Stimulated activated naive CD8-positive, alpha-beta T cell treated with anti-CD3 and anti-CD28 coated beads, Interleukin-15, amount 100 ng/mL, for 72 hours (primary cell): ENCODE results near the gene KDSR.
A peak's percentile ranks its signal among the peaks of the same experiment; 100 is the strongest.
"Not testable (repeated sequence)": the region's sequence is repeated elsewhere in the genome, so short reads cannot be mapped to it uniquely, and the experiment has no call there.

Experiments
- ATAC-seq: fragments of 150-1000 bp; cut with Tn5 transposase; 2 replicates; pipeline ENCODE4 v1.10.0; 2021; ENCODE audit warnings: mild to moderate bottlenecking, moderate library complexity
- DNase-seq, 2 donors: peaks; one replicate each; pipeline ENCODE4 v3.0.0; 2021 to 2022
- H3K27ac Mint-ChIP-seq, 2 donors: one replicate each; pipeline ENCODE4 v1.8.0; 2022; ENCODE audit warnings: mild to moderate bottlenecking in 2 of 2, mixed read lengths in 2 of 2, moderate library complexity in 2 of 2
- H3K27me3 Mint-ChIP-seq: one replicate; pipeline ENCODE4 v1.8.0; 2022; ENCODE audit warnings: mixed read lengths
- H3K4me1 Mint-ChIP-seq: one replicate; pipeline ENCODE4 v1.8.0; 2022; ENCODE audit warnings: mild to moderate bottlenecking, mixed read lengths
- H3K4me3 Mint-ChIP-seq, 2 donors: one replicate each; pipeline ENCODE4 v1.8.0; 2022; ENCODE audit warnings: mild to moderate bottlenecking in 2 of 2, mixed read lengths in 2 of 2, moderate library complexity in 1 of 2
- H3K9me3 Mint-ChIP-seq, 2 donors: one replicate each; pipeline ENCODE4 v1.8.0; 2022; ENCODE audit warnings: mixed read lengths in 2 of 2

Gene KDSR

GRCh38 chr18:63377275-63377980 lies 10.4 kb upstream of the KDSR start:
- peak overlapping the region in 1 of 2 donors; percentile 13 for H3K27ac Mint-ChIP-seq
- DNase-seq (no peak), ATAC-seq (no peak)
- no peak overlapping the region for H3K4me3 Mint-ChIP-seq
- peaks cover 37% of the 10 kb centered on the region for H3K4me1 Mint-ChIP-seq
- H3K9me3 Mint-ChIP-seq, result peaks cover 8 to 13% of the 10 kb centered on the region in 2 donors
- no peaks in the 10 kb centered on the region for H3K27me3 Mint-ChIP-seq

- DNase-seq (no peak), ATAC-seq (no peak)
- Mint-ChIP-seq H3K27me3 (no peaks in the 10 kb centered on the region), H3K27ac (no peak overlapping the region), H3K4me3 (no peak overlapping the region), H3K9me3 (peaks cover 8 to 13% of the 10 kb centered on the region in 2 donors), H3K4me1 (peaks cover 37% of the 10 kb centered on the region)
Observed at GRCh38 chr18:63376538-63376937, 9.5 kb upstream of the KDSR start.

- Mint-ChIP-seq H3K9me3 (peaks cover 8 to 17% of the 10 kb centered on the region in 2 donors), H3K27me3 (no peaks in the 10 kb centered on the region), H3K4me3 (no peak overlapping the region), H3K27ac (no peak overlapping the region), H3K4me1 (peaks cover 32% of the 10 kb centered on the region)
- DNase-seq (no peak), ATAC-seq (no peak)
Observed at GRCh38 chr18:63374540-63374939, 7.5 kb upstream of the KDSR start.

- H3K27me3 Mint-ChIP-seq, result no peaks in the 10 kb centered on the region
- no peak overlapping the region for H3K27ac Mint-ChIP-seq
- H3K4me1 Mint-ChIP-seq, result peaks cover 27% of the 10 kb centered on the region
- no peak overlapping the region for H3K4me3 Mint-ChIP-seq
- DNase-seq, result no peak
- peaks cover 15 to 27% of the 10 kb centered on the region in 2 donors for H3K9me3 Mint-ChIP-seq
- no peak for ATAC-seq
Observed at GRCh38 chr18:63373161-63373560, 6.2 kb upstream of the KDSR start.

GRCh38 chr18:63368611-63369010 lies 1.6 kb upstream of the KDSR start:
- Mint-ChIP-seq H3K4me3 (peak overlapping the region; percentile 93 to 97), H3K4me1 (peaks cover 41% of the 10 kb centered on the region), H3K27ac (no peak overlapping the region), H3K27me3 (no peaks in the 10 kb centered on the region), H3K9me3 (peaks cover 8 to 14% of the 10 kb centered on the region in 2 donors)
- no peak for DNase-seq
- no peak for ATAC-seq

- Mint-ChIP-seq H3K27ac (peak overlapping the region; percentile 75 to 86), H3K27me3 (no peaks in the 10 kb centered on the region), H3K4me3 (peak overlapping the region; percentile 93 to 97), H3K4me1 (peaks cover 41% of the 10 kb centered on the region), H3K9me3 (peaks cover 8 to 14% of the 10 kb centered on the region in 2 donors)
- ATAC-seq (peak; percentile 69), DNase-seq (peak; percentile 40 to 72)
Observed at GRCh38 chr18:63366213-63367052, 573 bp downstream of the KDSR start.

GRCh38 chr18:63365876-63366212 lies 1.2 kb downstream of the KDSR start:
- H3K27me3 Mint-ChIP-seq, result no peaks in the 10 kb centered on the region

GRCh38 chr18:63363951-63364350 lies 3.1 kb downstream of the KDSR start:
- Mint-ChIP-seq H3K4me3 (no peak overlapping the region), H3K9me3 (peaks cover 4 to 5% of the 10 kb centered on the region in 2 donors), H3K27me3 (no peaks in the 10 kb centered on the region), H3K4me1 (peaks cover 34% of the 10 kb centered on the region), H3K27ac (no peak overlapping the region)
- DNase-seq, result peak in 1 of 2 donors; percentile 19
- no peak for ATAC-seq

More at GRCh38 chr18:63365876-63366212, 1.2 kb downstream of the KDSR start:
- Mint-ChIP-seq H3K9me3 (peaks cover 8 to 14% of the 10 kb centered on the region in 2 donors), H3K4me1 (peaks cover 41% of the 10 kb centered on the region), H3K27ac (peak overlapping the region in 1 of 2 donors; percentile 58), H3K4me3 (peak overlapping the region; percentile 93 to 97)
- peak in 1 of 2 donors; percentile 6 for DNase-seq
- ATAC-seq, result no peak

GRCh38 chr18:63363420-63363819 lies 3.6 kb downstream of the KDSR start:
- peaks cover 29% of the 10 kb centered on the region for H3K4me1 Mint-ChIP-seq
- H3K27me3 Mint-ChIP-seq, DNase-seq, H3K4me3 Mint-ChIP-seq, ATAC-seq, H3K27ac Mint-ChIP-seq, H3K9me3 Mint-ChIP-seq: not testable (repeated sequence)

GRCh38 chr18:63356272-63356896 lies 10.6 kb downstream of the KDSR start:
- H3K27me3 Mint-ChIP-seq, result no peaks in the 10 kb centered on the region
- H3K27ac Mint-ChIP-seq, result no peak overlapping the region
- no peaks in the 10 kb centered on the region for H3K4me1 Mint-ChIP-seq
- H3K4me3 Mint-ChIP-seq, result no peak overlapping the region
- ATAC-seq (no peak), DNase-seq (no peak)
- H3K9me3 Mint-ChIP-seq, result no peaks in the 10 kb centered on the region

GRCh38 chr18:63350230-63350629 lies 16.8 kb downstream of the KDSR start:
- Mint-ChIP-seq H3K4me3 (no peak overlapping the region), H3K27ac (no peak overlapping the region), H3K4me1 (no peaks in the 10 kb centered on the region), H3K9me3 (no peaks in the 10 kb centered on the region), H3K27me3 (no peaks in the 10 kb centered on the region)
- ATAC-seq (no peak), DNase-seq (no peak)

GRCh38 chr18:63348508-63349136 lies 18.4 kb downstream of the KDSR start:
- DNase-seq (no peak), ATAC-seq (no peak)
- H3K4me1 Mint-ChIP-seq, result no peaks in the 10 kb centered on the region
- no peaks in the 10 kb centered on the region for H3K9me3 Mint-ChIP-seq
- no peak overlapping the region for H3K27ac Mint-ChIP-seq
- H3K4me3 Mint-ChIP-seq, result no peak overlapping the region
- H3K27me3 Mint-ChIP-seq, result no peaks in the 10 kb centered on the region

- DNase-seq (no peak), ATAC-seq (no peak)
Observed at GRCh38 chr18:63346480-63347183, 20.4 kb downstream of the KDSR start.

GRCh38 chr18:63346031-63346430 lies 21.0 kb downstream of the KDSR start:
- no peaks in the 10 kb centered on the region for H3K4me1 Mint-ChIP-seq
- DNase-seq (no peak), ATAC-seq (no peak)
- H3K27ac Mint-ChIP-seq, result no peak overlapping the region
- no peak overlapping the region for H3K4me3 Mint-ChIP-seq
- H3K9me3 Mint-ChIP-seq, result no peaks in the 10 kb centered on the region
- no peaks in the 10 kb centered on the region for H3K27me3 Mint-ChIP-seq

More at GRCh38 chr18:63346480-63347183, 20.4 kb downstream of the KDSR start:
- Mint-ChIP-seq H3K9me3 (no peaks in the 10 kb centered on the region), H3K27me3 (no peaks in the 10 kb centered on the region), H3K4me1 (no peaks in the 10 kb centered on the region), H3K4me3 (no peak overlapping the region), H3K27ac (no peak overlapping the region)

- H3K27ac Mint-ChIP-seq, result no peak overlapping the region
- H3K27me3 Mint-ChIP-seq, result no peaks in the 10 kb centered on the region
- ATAC-seq (no peak), DNase-seq (no peak)
- H3K9me3 Mint-ChIP-seq, result no peaks in the 10 kb centered on the region
- H3K4me1 Mint-ChIP-seq, result peaks cover 4% of the 10 kb centered on the region
- H3K4me3 Mint-ChIP-seq, result no peak overlapping the region
Observed at GRCh38 chr18:63344918-63345317, 22.1 kb downstream of the KDSR start.
